Fibroblast of mammary gland (primary cell): ENCODE measurements around the gene LASP1.
"Not testable (repeated sequence)": the region's sequence is repeated elsewhere in the genome, so short reads cannot be mapped to it uniquely, and the experiment has no call there.

ENCODE experiments used
- DNase-seq: peaks from one replicate; pipeline ENCODE4 v3.0.0-alpha.2; 2010; ENCODE audit warnings: low read depth
- H3K4me3 ChIP-seq: 2 replicates; pipeline ENCODE4 v1.5.1; 2011; ENCODE audit warnings: low read depth, mild to moderate bottlenecking, low read length, moderate library complexity; ENCODE audit not compliant: control insufficient read depth
- CTCF ChIP-seq: conservative IDR thresholded peaks from 2 replicates; pipeline ENCODE4 v1.5.1; 2011; ENCODE audit warnings: low read depth, low read length, inconsistent platforms; ENCODE audit not compliant: control insufficient read depth, insufficient read depth

The LASP1 gene

DNA sequence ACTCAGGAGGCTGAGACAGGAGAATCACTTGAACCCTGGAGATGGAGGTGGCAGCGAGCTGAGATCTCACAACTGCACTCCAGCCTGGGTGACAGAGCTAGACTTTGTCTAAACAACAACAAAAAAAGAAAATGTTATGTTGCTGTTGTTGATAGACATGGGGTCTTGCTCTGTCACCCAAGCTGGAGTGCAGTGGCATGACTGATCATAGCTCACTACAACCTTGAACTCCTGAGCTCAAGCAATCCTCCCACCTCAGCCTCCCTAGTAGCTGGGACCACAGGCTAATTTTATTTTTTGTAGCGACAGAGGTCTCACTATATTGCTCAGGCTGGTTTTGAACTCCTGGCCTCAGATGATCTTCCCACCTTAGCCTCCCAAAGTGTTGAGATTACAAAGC lies 77.3 kb downstream of the LASP1 start:
- no peak for DNase-seq
- TF ChIP-seq CTCF: no peak
- H3K4me3 ChIP-seq: no peak overlapping the region

GRCh38 chr17:38953800-38954199 lies 83.9 kb downstream of the LASP1 start:
- not testable (repeated sequence) for H3K4me3 ChIP-seq, DNase-seq

DNA sequence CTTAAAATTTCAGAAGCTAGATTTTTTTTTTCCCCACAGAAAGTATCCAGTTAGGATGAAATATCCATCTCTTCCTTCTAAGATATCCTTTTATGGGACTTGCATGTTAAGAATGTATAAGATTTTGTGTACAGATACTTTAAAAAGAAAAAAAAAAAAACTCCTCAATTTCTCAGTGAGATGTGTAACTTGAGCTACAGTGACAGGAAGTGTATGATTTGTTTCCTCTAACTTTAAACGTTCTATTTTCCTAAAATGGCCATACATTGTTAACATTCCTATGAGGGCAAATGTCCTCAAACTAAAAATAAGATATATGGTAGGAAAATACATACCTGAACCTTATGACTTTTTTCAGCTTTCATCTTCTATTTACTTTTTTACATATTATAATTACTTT lies 88.5 kb downstream of the LASP1 start:
- DNase-seq: no peak
- no peak overlapping the region for H3K4me3 ChIP-seq

GRCh38 chr17:38958756-38959155 lies 88.9 kb downstream of the LASP1 start:
- TF ChIP-seq CTCF: no peak
- no peak for DNase-seq
- H3K4me3 ChIP-seq: no peak overlapping the region

More for the DNA sequence above, 88.5 kb downstream of the LASP1 start:
- TF ChIP-seq CTCF: no peak

DNA sequence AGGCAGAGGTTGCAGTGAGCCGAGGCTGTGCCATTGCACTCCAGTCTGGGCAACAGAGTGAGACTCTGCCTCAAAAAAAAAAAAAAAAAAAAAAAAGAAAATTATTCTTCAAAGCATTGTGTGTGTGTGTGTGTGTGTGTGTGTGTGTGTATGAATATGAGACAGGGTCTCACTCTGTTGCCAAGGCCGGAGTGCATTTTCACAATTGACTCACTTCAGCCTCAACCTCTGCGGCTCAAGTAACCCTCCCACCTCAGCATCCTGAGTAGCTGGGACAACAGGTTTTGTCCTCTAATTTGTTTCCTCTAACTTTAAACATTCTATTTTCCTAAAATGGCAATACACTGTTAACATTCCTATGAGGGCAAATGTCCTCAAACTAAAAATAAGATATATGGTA lies 89.7 kb downstream of the LASP1 start:
- no peak for TF ChIP-seq CTCF
- DNase-seq: no peak

GRCh38 chr17:38960402-38960801 lies 90.5 kb downstream of the LASP1 start:
- DNase-seq: no peak
- no peak for TF ChIP-seq CTCF
- no peak overlapping the region for H3K4me3 ChIP-seq

More for the DNA sequence above, 89.7 kb downstream of the LASP1 start:
- H3K4me3 ChIP-seq: no peak overlapping the region

DNA sequence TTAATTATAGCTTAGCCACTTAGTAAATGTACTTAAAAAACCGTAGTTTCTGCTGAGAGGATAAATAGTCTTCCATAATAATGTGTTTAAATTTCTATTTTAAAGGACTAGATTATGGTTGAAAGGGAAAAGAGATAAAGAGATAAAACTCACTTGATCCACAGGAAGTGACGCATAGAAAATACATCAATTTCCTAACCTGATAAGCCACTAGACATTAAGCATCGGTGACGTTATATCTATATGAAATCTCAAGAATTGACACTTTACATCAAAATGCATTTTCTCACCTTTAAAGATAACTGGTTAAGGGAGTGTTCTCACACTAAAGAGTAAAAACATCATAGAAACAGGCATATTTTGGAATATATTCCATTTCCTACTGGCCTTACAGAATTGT lies 91.6 kb downstream of the LASP1 start:
- no peak overlapping the region for H3K4me3 ChIP-seq
- no peak for TF ChIP-seq CTCF
- no peak for DNase-seq
